ENCODE measurements around the gene TRA2B.

- TF ChIP-seq POLR2A (IDR thresholded peaks at IDR 0.05), result no peak
- TF ChIP-seq, protein P1, sequence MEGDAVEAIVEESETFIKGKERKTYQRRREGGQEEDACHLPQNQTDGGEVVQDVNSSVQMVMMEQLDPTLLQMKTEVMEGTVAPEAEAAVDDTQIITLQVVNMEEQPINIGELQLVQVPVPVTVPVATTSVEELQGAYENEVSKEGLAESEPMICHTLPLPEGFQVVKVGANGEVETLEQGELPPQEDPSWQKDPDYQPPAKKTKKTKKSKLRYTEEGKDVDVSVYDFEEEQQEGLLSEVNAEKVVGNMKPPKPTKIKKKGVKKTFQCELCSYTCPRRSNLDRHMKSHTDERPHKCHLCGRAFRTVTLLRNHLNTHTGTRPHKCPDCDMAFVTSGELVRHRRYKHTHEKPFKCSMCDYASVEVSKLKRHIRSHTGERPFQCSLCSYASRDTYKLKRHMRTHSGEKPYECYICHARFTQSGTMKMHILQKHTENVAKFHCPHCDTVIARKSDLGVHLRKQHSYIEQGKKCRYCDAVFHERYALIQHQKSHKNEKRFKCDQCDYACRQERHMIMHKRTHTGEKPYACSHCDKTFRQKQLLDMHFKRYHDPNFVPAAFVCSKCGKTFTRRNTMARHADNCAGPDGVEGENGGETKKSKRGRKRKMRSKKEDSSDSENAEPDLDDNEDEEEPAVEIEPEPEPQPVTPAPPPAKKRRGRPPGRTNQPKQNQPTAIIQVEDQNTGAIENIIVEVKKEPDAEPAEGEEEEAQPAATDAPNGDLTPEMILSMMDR (IDR thresholded peaks at IDR 0.05), result no peak
These were observed 1.9 kb upstream of the TRA2B start for GRCh38 chr3:185939721-185940120.
